Hepatocyte (in vitro differentiated cells): ENCODE results near the gene TEKT5.

ENCODE experiments used
- CTCF ChIP-seq: fragments of 200-600 bp; sonication (generic); IDR thresholded peaks from 2 replicates; pipeline ENCODE4 v1.5.1; 2016; ENCODE audit warnings: antibody characterized with exemption, mild to moderate bottlenecking; ENCODE audit not compliant: poor library complexity
- EZH2 ChIP-seq: fragments of 200-600 bp; sonication (generic); IDR thresholded peaks from 2 replicates; pipeline ENCODE4 v1.6.1; 2016; ENCODE audit warnings: antibody characterized with exemption, mild to moderate bottlenecking, borderline replicate concordance
- EZH2phosphoT487 ChIP-seq: fragments of 200-600 bp; sonication (generic); IDR thresholded peaks from one replicate; pipeline ENCODE4 v1.6.1; 2018; ENCODE audit warnings: antibody characterized with exemption, mild to moderate bottlenecking, low read depth, moderate library complexity; ENCODE audit not compliant: unreplicated experiment, severe bottlenecking

DNA sequence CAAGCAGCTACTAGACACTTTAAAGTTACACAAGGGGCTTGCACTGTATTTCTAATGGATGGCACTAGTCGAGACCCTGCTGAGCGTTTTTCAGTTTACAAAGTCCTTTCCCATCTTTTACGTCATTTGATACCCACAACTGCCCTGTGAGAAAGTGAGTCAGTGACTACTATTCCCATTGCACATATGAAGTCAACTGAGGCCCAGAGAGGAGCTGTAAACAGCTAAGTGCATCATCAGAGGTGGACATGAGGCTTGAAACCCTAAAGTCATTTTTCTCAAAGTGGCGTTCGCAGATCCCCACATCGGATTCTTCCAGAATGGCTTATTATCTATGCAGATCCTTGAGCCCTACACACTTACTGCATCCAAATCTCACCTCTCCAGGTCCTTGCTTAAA lies 50.6 kb downstream of the TEKT5 start:
- TF ChIP-seq CTCF (no peak), EZH2 (no peak), EZH2phosphoT487 (no peak)
